RPMI8226 (cell line): ENCODE results near the gene MIPEP.

Experiments
- DNase-seq: peaks from one replicate; pipeline ENCODE4 v3.0.0-alpha.2; 2015

Gene MIPEP

DNA sequence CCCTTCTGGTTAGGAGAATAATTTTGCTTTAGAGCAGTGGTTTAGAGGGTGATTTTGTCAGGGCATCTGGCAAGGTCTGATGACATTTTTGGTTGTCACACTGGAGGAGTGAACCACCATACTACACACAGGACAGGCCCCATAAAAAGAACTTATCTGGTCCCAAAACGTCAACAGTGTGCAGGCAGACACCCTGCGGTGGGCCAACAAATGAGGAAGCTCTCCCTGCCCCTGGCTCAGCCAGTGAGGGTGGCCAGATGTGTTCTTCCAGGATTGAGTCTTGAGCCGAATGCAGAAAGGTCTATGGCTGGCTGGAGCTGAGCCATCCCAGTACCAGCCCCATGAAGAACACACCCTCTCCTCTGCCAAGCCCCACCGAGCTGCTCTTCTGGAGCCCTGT, 149.2 kb downstream of the MIPEP start:
- no peak for DNase-seq

- no peak for DNase-seq
These were observed 149.6 kb downstream of the MIPEP start for GRCh38 chr13:23739596-23739995.

GRCh38 chr13:23736541-23736940, 152.7 kb downstream of the MIPEP start:
- no peak for DNase-seq

DNA sequence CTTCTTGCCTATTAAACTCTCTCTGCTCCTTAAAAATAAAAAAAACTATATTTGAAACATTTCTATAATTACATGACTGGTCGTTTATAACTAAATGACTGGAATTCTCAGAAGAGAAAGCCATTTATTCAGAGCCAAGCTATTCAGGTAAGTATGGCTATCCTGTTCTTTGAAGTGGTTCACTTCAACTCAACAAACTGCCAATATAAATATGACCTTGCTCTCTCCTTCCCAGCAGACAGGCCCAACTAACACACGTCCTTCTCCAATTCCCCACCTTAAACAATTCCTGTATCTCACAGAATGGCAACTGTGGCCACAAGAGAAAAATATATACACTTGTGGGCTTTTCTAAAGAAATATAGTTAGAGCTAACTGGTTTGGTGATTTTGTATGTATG, 153.9 kb downstream of the MIPEP start:
- no peak for DNase-seq

DNA sequence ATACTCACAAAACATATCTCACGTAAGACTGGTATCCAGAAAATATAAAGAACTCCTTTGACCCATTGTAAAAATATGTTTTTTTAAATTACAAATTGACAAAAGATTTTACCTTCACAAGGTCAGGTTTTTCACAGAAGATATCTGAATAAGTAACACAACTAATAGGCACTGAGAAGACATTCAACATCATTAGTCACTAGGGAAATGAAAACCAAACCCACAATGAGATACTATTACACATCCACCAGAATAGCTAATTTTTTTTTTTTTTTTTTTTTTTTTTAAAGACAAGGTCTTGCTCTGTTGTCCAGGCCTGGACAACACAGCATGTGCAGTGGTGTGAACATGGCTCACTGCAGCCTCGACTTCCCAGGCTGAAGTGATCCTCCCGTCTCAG, 157.5 kb downstream of the MIPEP start:
- DNase-seq: no peak

DNA sequence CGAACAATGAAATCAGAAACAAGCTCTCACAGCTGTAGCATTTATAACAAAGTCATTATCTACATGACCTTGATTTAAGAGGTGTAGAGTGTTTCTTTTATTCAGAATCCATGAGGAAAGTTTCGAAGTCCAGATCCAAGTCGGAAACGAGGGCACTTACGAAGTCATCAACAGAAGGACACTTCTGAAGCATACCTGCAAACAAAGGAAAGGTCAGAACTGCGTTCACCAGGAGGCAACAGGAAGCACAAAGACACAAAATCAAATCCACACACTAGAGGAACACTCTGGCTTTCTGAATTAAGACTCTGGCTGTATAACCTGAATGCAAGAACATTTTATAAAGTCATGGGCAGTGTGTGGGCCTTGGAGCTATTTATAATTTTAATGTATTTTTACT, 158.9 kb downstream of the MIPEP start:
- DNase-seq: no peak

- DNase-seq: no peak
These were observed 159.7 kb downstream of the MIPEP start for GRCh38 chr13:23729531-23729930.

GRCh38 chr13:23728807-23729206, 160.4 kb downstream of the MIPEP start:
- DNase-seq: no peak

GRCh38 chr13:23725922-23726321, 163.3 kb downstream of the MIPEP start:
- DNase-seq: no peak

GRCh38 chr13:23724196-23724970, 164.8 kb downstream of the MIPEP start:
- no peak for DNase-seq

DNA sequence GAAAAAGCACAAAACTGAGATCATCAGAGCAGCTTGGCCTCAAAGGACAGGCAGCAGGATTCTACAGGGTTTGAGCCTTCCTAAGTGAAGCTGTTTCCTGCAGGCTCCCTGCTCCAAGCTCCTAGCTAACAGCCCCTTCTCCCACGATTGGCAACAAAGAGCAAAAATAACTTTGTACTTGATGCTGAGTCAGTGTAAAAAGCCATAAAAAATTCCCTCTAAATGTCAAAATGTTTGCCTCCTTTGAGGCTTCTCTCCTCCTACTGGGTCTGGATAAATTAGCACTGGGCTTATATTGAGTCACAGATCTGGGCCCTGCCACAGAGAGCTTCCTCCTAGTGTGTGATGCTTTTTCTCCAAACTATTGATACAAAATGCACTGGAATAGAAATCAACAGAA, 165.7 kb downstream of the MIPEP start:
- DNase-seq: no peak

DNA sequence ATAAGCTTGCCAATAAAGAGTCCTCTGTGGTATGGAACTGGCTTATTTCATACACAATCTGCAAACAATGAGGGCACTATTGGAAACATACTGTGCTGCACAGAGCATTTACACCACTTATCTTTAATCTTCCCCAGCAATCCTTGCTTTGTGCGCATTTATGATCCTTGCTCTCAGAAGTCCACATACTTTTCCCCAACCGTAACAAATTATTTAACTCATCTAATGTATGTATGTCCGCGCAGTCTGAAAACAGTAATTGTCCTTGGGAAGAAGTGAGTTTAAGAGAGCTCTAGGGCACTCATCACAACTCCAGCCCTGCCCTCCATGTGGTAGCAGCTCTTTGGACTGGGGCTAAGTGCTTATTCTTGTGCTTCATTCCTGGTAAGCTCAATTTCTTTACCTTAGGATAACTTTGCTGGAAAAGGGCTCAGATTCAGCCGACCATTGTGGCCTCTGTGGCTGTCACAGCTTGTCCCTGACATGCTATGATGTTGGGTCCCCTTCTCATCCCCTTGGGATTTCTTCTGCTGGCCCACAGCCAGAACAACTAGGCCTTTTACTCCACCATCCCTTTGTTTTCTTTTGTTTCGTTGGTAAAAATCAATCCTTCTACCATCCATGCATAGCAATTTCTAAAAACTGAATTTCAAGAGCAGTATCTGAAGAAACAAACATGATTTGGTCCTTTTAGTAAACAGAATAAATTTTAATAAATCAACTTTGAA, 166.3 kb downstream of the MIPEP start:
- no peak for DNase-seq

GRCh38 chr13:23718996-23719395, 170.2 kb downstream of the MIPEP start:
- DNase-seq: no peak

DNA sequence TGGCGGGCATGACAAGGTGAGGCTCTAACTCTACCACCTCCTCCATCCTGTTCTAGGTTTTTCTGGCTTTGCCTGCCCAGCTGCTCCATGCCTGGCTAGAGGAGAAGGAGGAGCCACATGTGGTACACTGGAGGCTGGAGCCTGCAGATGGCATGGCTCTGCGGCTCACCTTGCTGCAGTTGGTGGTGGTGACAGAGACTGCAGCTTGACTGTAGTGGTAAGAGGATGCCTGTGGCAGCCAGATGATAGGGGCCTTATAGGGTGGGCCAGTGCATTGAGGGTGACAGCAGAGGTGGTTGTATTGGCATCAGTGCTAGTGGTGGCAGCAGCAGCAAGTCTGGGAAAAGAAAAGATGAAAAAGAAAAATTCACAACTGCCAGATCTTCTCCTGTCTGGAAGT, 172.8 kb downstream of the MIPEP start:
- DNase-seq: no peak

- DNase-seq: peak; percentile 44
These were observed 173.4 kb downstream of the MIPEP start for GRCh38 chr13:23715762-23716235.

DNA sequence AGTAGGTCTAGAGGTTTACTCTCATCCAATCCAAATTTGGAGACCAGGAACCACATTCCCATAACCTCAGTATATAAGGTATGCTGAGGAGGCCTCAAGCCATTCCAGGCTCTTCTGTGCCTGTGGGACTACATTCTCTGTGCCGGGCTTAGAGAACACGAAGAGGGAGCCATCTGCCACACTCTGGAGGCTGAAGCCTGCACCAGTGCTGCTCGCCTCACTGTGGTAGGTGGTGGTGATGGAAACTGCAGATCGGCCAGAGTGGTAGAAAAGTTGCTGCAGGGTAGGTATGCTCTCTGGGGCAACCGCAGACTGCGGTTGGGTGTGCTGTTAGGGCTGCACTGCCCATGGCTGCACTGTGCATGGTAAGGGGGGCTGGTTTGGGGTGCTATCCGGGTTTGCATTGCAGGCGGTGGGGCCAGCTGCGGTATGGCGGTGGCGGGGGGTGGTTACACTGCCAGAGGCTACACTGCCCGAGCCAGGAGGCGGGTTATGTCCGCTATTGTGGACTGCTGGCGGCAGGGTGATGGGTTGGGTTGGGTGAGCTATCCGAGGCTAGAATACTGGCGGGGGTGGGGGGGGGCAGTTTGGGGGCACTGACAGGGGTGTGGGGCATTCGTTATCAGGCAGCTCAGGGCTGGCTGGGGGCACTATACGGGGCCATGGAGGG, 174.0 kb downstream of the MIPEP start:
- no peak for DNase-seq

DNA sequence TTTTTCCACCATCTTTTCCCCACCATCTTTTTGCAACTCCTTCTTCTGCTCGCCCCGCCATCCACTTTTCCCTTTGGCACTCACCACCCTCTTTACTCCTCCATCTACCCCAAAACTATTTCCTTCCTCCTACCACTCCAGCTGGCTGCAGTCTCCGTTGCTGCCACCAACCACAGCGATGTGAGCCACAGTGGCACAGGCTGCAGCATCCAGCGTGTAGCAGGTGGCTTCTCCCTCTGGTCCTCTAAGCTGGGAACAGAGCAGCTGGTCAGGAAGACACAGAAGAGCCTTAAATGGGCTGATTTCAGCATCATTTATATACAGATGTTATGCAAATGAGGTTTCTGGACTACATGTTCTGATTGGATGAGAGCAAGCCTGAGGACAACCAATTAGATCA, 174.5 kb downstream of the MIPEP start:
- no peak for DNase-seq

DNA sequence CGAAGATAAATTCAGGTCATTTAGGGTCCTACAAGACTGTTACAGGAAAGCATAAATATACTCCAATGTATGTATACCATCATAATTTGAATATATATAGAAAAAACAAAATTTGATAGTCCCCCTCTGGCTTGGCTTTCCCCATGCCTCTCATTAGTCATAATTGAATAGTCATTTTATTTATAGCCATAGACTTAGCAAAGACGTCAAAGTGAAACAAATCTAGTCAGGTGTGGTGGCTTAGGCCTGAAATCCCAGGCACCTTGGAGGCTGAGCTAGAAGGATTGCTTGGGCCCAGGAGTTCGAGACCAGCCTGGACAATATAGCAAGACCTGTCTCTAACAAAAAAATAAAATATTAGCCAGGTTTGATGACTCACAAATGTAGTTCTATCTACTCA, 177.8 kb downstream of the MIPEP start:
- DNase-seq: no peak

DNA sequence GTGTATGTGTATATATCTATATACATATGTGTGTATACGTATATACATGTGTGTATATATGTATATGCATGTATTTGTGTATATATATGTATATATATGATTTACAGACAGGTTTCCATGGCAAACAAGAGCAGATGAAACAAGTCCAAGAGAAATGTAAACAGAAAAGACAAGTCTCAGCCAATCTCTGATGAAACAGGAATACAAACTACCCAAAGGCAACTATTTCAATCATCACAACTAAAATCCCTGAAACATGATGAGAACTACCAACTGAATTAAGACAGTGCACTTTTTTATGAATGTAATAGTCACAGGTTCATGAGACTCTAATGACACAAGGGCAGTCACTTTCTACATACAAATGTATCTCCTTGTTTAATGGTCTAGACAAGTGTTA, 178.8 kb downstream of the MIPEP start:
- DNase-seq: no peak

GRCh38 chr13:23709536-23709935, 179.7 kb downstream of the MIPEP start:
- DNase-seq: no peak

DNA sequence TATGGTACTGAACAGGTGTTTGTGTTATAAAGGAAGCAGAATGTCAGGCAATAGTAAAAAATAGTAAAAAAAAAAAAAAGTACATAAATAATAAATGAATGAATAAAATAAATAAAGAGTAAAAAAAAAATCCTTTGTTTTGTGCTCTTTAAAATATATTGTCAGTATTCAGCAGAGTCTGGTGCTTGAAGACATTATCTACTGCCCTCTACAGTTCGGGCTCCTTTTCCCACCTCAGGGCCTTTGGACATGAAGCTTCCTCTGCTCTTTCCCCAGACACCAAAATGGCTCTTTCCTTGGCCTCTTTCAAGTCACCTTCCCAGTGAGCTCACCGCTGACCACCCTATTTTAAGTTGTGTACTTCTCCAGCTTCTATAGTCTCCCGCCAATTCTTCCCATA, 181.5 kb downstream of the MIPEP start:
- peak; percentile 9 for DNase-seq

DNA sequence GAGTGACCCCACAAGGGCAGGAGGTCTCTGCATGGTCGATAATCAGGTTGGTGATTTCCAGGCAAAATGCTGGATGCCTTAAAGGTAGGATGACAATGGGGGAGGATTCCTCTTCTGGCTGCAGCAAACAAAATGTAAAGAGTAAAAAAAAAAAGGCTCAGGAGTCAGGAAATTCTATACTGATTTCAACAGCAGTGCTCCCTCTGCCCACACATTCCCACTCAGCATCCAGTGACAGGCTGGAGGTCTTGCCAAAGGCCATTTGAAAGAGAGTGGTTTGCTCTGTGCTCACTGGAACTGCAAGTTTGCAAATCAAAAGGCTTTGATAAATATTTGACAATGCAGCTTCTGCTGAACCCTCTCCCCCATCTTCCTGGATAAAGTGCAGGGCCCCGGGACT, 183.6 kb downstream of the MIPEP start:
- no peak for DNase-seq

- no peak for DNase-seq
These were observed 185.8 kb downstream of the MIPEP start for GRCh38 chr13:23703246-23703860.
